Natural killer cell (primary cell): Measurements from ENCODE around the gene IGFLR1. TPM values are rescaled to one million over a fixed set of nuclear protein-coding genes. Genes with fewer than 3 reads are reported as not detected.

Source experiments
- ATAC-seq, 3 donors: fragments of 150-1000 bp in 2 of 3; fragments of 200-7000 bp in 1 of 3; cut with Tn5 transposase; 1 replicate in 1 of 3; 2 replicates in 2 of 3; pipeline ENCODE4 v1.10.0; 2021; ENCODE audit warnings: mild to moderate bottlenecking in 2 of 3, moderate library complexity in 2 of 3
- DNase-seq, 2 donors: peaks; one replicate each; pipeline versions ENCODE4 v3.0.0 to v3.0.0-alpha.2; 2013 to 2021; ENCODE audit warnings: mixed read lengths in 1 of 2
- H3K27ac ChIP-seq: one replicate; pipeline ENCODE4 v1.5.1; 2013; ENCODE audit warnings: mild to moderate bottlenecking, low read length
- H3K27me3 ChIP-seq: one replicate; pipeline ENCODE4 v1.6.1; 2013; ENCODE audit warnings: low read length; ENCODE audit not compliant: control insufficient read depth, insufficient read depth
- H3K36me3 ChIP-seq: one replicate; pipeline ENCODE4 v1.6.1; 2013; ENCODE audit warnings: low read length; ENCODE audit not compliant: control insufficient read depth, insufficient read depth
- H3K4me1 ChIP-seq: one replicate; pipeline ENCODE4 v1.6.1; 2013; ENCODE audit warnings: low read length; ENCODE audit not compliant: control insufficient read depth, insufficient read depth
- H3K4me3 ChIP-seq: one replicate; pipeline ENCODE4 v1.5.1; 2013; ENCODE audit warnings: low read length
- H3K9me3 ChIP-seq: one replicate; pipeline ENCODE4 v1.6.1; 2013; ENCODE audit warnings: low read length; ENCODE audit not compliant: control insufficient read depth, insufficient read depth
- H3K27ac Mint-ChIP-seq, 2 donors: one replicate each; pipeline ENCODE4 v1.8.0; 2022; ENCODE audit warnings: mild to moderate bottlenecking in 2 of 2, mixed read lengths in 2 of 2, moderate library complexity in 1 of 2
- H3K27me3 Mint-ChIP-seq, 2 donors: one replicate each; pipeline ENCODE4 v1.8.0; 2022; ENCODE audit warnings: low read depth in 2 of 2, mixed read lengths in 2 of 2
- H3K36me3 Mint-ChIP-seq: one replicate; pipeline ENCODE4 v1.8.0; 2022; ENCODE audit warnings: mixed read lengths
- H3K4me1 Mint-ChIP-seq, 2 donors: one replicate each; pipeline ENCODE4 v1.8.0; 2022; ENCODE audit warnings: mixed read lengths in 2 of 2
- H3K4me3 Mint-ChIP-seq: one replicate; pipeline ENCODE4 v1.8.0; 2022; ENCODE audit warnings: mild to moderate bottlenecking, moderate library complexity, mixed read lengths
- H3K9me3 Mint-ChIP-seq, 2 donors: one replicate each; pipeline ENCODE4 v1.8.0; 2022; ENCODE audit warnings: mixed read lengths in 2 of 2
- CTCF ChIP-seq: fragments of 200-600 bp; IDR thresholded peaks from one replicate; pipeline ENCODE4 v1.8.0; 2022; ENCODE audit warnings: antibody characterized with exemption
- WGBS: methylation state at CpG from one replicate; pipeline ENCODE4 v1.1.7; 2013; ENCODE audit warnings: missing lambda C conversion rate; ENCODE audit not compliant: insufficient coverage; 5-methylcytosine and 5-hydroxymethylcytosine counted together
- intact Hi-C: fragments of 100-400 bp; cut with micrococcal nuclease; formaldehyde crosslinking; loops from one replicate; pipeline ENCODE4 v1.14.2; 2022
- total RNA-seq, 4 donors: library from RNA; stranded (reverse); fragments of 120-200 nt in 1 of 4; gene quantifications; one replicate each; pipeline versions ENCODE4 v1.2.3 to v1.2.4, GENCODE V29; 2013 to 2022

The IGFLR1 gene
- total RNA-seq, 3 donors from 2014 or later (not counting 1 experiment from before 2014, with no cell fraction given) = 57.7 to 75.6 (median 69.6) TPM

GRCh38 chr19:35727956-35728706 lies 14.1 kb downstream of the IGFLR1 start:
- intact Hi-C loops = no loop called here
- H3K27me3 ChIP-seq = no peaks in the 10 kb centered on the region
- ATAC-seq (no peak), DNase-seq (no peak)
- no peak overlapping the region for H3K27ac ChIP-seq
- H3K4me3 ChIP-seq = no peak overlapping the region
- no peaks in the 10 kb centered on the region for H3K9me3 Mint-ChIP-seq
- WGBS = 97% methylated on average over 19 of the region's 19 CpGs
- H3K4me3 Mint-ChIP-seq = no peak overlapping the region
- H3K27me3 Mint-ChIP-seq = no peaks in the 10 kb centered on the region
- no peak overlapping the region for H3K27ac Mint-ChIP-seq
- no peaks in the 10 kb centered on the region for H3K9me3 ChIP-seq
- no peaks in the 10 kb centered on the region for H3K4me1 ChIP-seq
- no peak for TF ChIP-seq CTCF
- H3K36me3 ChIP-seq = peaks cover 90% of the 10 kb centered on the region
- H3K4me1 Mint-ChIP-seq = peaks cover 0 to 6% of the 10 kb centered on the region in 2 donors
- no peaks in the 10 kb centered on the region for H3K36me3 Mint-ChIP-seq

GRCh38 chr19:35727053-35727955 lies 14.9 kb downstream of the IGFLR1 start:
- intact Hi-C loops = no loop called here
- no peaks in the 10 kb centered on the region for H3K27me3 ChIP-seq
- no peak overlapping the region for H3K27ac ChIP-seq
- Mint-ChIP-seq H3K4me3 (no peak overlapping the region), H3K4me1 (peaks cover 0 to 9% of the 10 kb centered on the region in 2 donors), H3K27me3 (no peaks in the 10 kb centered on the region), H3K27ac (no peak overlapping the region), H3K36me3 (no peaks in the 10 kb centered on the region), H3K9me3 (no peaks in the 10 kb centered on the region)
- DNase-seq = no peak
- no peak overlapping the region for H3K4me3 ChIP-seq
- WGBS = 96% methylated on average over 25 of the region's 25 CpGs
- no peak for ATAC-seq
- peaks cover 95% of the 10 kb centered on the region for H3K36me3 ChIP-seq
- no peaks in the 10 kb centered on the region for H3K9me3 ChIP-seq
- no peaks in the 10 kb centered on the region for H3K4me1 ChIP-seq
- no peak for TF ChIP-seq CTCF

- Histone ChIP-seq H3K4me1 (no peaks in the 10 kb centered on the region), H3K9me3 (no peaks in the 10 kb centered on the region), H3K27ac (no peak overlapping the region), H3K4me3 (no peak overlapping the region), H3K36me3 (peaks cover 84% of the 10 kb centered on the region), H3K27me3 (no peaks in the 10 kb centered on the region)
- no peak for ATAC-seq
- no peaks in the 10 kb centered on the region for H3K9me3 Mint-ChIP-seq
- H3K27ac Mint-ChIP-seq = no peak overlapping the region
- DNase-seq = no peak
- WGBS = 96% methylated on average over 23 of the region's 23 CpGs
- H3K4me3 Mint-ChIP-seq = no peak overlapping the region
- no peaks in the 10 kb centered on the region for H3K27me3 Mint-ChIP-seq
- intact Hi-C loops = no loop called here
- H3K4me1 Mint-ChIP-seq = peaks cover 2 to 24% of the 10 kb centered on the region in 2 donors
- no peak for TF ChIP-seq CTCF
- no peaks in the 10 kb centered on the region for H3K36me3 Mint-ChIP-seq
Observed at GRCh38 chr19:35725216-35725861, 16.9 kb downstream of the IGFLR1 start.
